Epidermal melanocyte (primary cell): Measurements from ENCODE around the gene KIRREL2.

Experiments
- DNase-seq: peaks from one replicate; pipeline ENCODE4 v3.0.0; 2011; ENCODE audit warnings: low spot score; ENCODE audit not compliant: insufficient read length

Gene KIRREL2

DNA sequence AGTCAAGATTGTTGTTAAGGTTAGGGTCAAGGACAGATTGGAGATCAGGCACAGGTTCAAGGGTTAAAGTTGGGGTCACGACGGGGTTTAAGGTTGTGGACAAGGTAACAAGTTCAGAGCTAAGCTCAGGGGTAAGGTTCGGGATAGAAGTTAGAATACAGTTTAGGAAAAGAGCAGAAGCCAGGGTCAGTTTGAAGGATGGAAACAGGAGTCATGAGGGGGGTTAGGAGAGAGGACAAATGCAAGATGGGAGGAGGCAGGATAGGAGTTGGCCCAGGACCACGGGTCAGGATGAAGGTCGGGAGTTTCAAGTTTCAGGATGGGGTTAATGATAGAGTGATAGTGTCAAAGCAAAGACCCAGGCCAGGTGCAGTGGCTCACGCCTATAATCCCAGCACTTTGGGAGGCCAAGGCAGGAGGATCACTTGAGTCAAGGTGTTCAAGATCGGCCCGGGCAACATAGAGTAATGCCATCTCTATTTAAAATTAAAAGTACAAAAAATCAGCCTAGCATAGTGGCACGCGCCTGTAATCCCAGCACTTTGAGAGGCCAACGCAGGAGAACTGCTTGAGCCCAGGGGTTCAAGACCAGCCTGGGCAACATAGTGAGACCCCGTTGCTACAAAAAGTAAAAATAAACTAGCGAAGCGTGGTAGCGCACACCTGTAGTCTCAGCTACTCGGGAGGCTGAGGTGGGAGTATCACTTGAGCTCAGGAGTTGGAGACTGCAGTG, 12.1 kb upstream of the KIRREL2 start:
- DNase-seq, result no peak

- no peak for DNase-seq
These were observed 11.3 kb upstream of the KIRREL2 start for GRCh38 chr19:35845215-35846037.

GRCh38 chr19:35846038-35846668, 10.6 kb upstream of the KIRREL2 start:
- DNase-seq, result no peak

- no peak for DNase-seq
These were observed 8.8 kb upstream of the KIRREL2 start for GRCh38 chr19:35847911-35848310.

DNA sequence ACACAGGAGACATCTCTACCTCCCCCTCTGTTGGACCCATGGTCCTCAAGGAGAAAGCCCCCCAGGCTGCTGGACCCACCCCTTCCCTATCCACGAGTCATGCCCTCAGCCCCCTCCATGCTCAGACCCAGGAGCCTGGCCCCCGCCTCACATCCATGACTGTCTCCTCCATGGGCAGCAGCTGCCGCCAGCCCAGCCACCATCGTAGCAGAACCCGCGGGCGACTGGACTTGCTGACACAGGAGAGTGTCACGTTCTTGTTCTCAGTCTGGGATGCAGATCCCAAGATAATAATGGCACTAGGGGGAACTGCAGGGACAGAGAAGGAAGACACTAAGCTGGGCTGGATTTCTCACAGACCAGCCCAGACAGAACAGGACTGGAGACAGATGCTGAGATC, 8.2 kb upstream of the KIRREL2 start:
- DNase-seq, result no peak

- DNase-seq, result no peak
These were observed 7.7 kb upstream of the KIRREL2 start for GRCh38 chr19:35848919-35849505.

GRCh38 chr19:35851213-35852028, 5.3 kb upstream of the KIRREL2 start:
- DNase-seq, result no peak

DNA sequence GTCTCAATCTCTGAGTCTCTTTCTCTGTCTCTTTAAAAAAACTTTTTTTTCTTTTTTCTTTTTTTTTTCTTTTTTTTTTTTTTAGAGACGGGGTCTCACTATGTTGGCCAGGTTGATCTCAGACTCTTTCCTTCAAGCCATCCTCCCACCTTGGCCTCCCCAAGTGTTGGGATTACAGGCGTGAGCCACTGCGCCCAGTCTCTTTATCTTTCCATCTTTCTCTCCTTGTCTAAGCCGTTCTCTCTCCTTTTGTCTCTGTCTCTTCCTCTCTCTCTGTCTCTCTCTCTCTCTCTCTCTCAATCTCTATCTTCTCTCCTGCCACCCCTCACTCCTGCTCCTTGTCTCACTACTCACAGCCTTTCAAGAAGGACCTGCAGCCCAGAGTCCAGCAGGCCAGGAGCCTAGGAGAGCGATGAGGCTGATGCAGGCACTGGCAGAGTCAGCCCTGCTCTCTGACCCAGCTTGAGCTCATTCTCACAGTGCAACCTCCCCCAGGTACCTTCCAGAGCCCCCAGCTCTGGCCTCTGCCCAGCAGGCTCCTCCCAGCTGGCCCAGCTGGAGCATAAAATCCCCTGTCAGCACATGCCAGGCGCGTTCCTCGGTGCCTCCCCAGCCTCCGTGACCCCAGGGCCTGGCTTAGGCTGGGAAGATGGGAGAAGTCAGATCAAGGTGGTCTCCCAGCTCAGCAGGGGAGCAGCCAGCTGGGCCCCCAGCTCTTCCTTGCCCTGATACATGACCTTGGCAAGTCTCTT, 4.5 kb upstream of the KIRREL2 start, which contains the start of gene NPHS1:
TSS of gene NPHS1 (minus strand) at position 476 of the 752 bp plus-strand sequence. CDS start 667 bp downstream, outside the sequence.
- no peak for DNase-seq

GRCh38 chr19:35853038-35853756, 3.5 kb upstream of the KIRREL2 start:
- no peak for DNase-seq

DNA sequence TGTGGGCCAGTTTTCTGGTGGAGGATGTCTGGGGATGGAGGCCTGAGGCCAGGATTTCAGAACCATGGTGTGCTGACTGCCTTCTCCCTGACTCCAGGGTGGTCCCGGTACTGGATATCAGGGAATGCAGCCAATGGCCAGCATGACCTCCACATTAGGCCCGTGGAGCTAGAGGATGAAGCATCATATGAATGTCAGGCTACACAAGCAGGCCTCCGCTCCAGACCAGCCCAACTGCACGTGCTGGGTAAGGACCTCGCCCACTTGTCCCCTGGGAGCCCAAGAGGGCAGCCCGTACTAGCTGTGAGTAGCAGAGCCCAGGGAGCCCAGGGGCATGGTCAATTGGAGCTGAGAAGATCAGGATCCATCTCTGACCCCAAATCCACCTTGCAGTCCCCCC, 1.6 kb downstream of the KIRREL2 start:
- no peak for DNase-seq

DNA sequence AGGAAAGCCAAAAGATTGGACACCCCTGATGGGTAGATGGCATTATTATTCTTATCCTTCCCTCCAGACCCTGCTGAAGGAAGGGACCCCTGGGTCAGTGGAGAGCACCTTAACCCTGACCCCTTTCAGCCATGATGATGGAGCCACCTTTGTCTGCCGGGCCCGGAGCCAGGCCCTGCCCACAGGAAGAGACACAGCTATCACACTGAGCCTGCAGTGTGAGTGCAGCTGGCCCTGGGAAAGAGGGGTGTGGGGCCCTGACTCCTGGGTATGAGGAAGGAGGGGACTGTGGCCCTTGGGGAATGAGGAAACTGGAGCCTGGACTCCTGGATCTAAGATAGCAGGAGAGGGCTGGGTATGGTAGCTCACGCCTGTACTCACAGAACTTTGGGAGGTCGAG, 2.7 kb downstream of the KIRREL2 start:
- no peak for DNase-seq

DNA sequence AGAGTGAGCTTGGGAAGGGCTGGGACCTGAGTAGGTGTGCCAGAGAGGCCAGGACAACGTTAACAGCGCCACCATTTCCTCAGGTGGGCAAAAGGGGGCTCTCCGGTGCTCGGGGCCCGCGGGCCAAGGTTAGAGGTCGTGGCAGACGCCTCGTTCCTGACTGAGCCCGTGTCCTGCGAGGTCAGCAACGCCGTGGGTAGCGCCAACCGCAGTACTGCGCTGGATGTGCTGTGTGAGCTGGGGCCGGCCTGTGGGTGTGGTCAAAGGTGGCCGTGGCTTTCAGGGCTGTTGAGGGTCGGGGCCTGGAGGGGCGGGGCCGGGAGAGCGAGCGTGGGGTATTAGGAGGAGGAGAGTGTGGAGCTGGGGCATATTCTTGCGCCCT, 3.7 kb downstream of the KIRREL2 start:
- no peak for DNase-seq

GRCh38 chr19:35860818-35861639, 4.3 kb downstream of the KIRREL2 start:
- peak; percentile 63 for DNase-seq

- no peak for DNase-seq
These were observed 5.0 kb downstream of the KIRREL2 start for GRCh38 chr19:35861640-35862160.

- DNase-seq, result no peak
These were observed 5.8 kb downstream of the KIRREL2 start for GRCh38 chr19:35862528-35862927.

GRCh38 chr19:35863018-35863417, 6.3 kb downstream of the KIRREL2 start:
- DNase-seq, result no peak

- no peak for DNase-seq
These were observed 11.6 kb downstream of the KIRREL2 start, which contains the start of gene APLP1 for GRCh38 chr19:35868172-35868822. Gene APLP1 (plus strand): TSS chr19:35868574. CDS start chr19:35868637, 63 bp downstream.

DNA sequence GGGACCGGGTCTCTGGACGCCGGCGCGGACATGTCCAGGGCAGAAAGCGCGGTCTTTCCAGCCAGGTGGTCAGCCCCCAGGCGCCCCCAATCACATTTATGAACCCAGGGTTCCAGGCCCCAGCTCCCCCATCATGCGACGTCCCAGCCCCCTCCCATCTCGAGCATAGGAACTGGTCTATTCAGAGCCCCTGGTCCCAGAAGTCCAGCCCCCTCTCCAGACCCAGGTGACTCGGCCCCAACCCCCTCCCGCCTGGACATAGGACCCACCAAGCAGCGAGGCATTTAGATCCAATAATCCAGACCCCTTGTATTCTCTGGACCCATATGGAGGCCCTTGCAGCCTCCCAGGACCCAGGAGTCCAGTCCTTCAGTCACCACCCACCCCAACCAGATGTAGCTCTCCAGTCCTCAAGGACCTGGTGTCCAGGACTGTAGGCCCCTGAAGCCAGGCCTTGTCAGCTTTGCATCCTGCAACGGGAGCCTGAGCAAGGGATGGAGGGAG, 12.2 kb downstream of the KIRREL2 start:
- no peak for DNase-seq
